IPS-20b (cell line): ENCODE data around the gene PTPRK.

ENCODE experiments used
- H3K27ac ChIP-seq: one replicate; pipeline ENCODE4 v1.5.1; 2013; ENCODE audit warnings: low read length
- H3K27me3 ChIP-seq: 2 replicates; pipeline ENCODE4 v1.6.1; 2013; ENCODE audit warnings: mild to moderate bottlenecking, low read length, inconsistent platforms; ENCODE audit not compliant: insufficient read depth
- H3K36me3 ChIP-seq: 2 replicates; pipeline ENCODE4 v1.6.1; 2013; ENCODE audit warnings: low read depth, mild to moderate bottlenecking, inconsistent platforms, low read length, moderate library complexity; ENCODE audit not compliant: insufficient read depth
- H3K4me1 ChIP-seq: 2 replicates; pipeline ENCODE4 v1.6.1; 2013; ENCODE audit warnings: mild to moderate bottlenecking, control low read depth, inconsistent platforms, low read length, moderate library complexity; ENCODE audit not compliant: insufficient read depth
- H3K4me3 ChIP-seq: 2 replicates; pipeline ENCODE4 v1.5.1; 2013; ENCODE audit warnings: mild to moderate bottlenecking, low read length, inconsistent platforms
- H3K9ac ChIP-seq: 2 replicates; pipeline ENCODE4 v1.6.1; 2013; ENCODE audit warnings: low read depth, mild to moderate bottlenecking, inconsistent platforms, low read length, moderate library complexity
- H3K9me3 ChIP-seq: 2 replicates; pipeline ENCODE4 v1.6.1; 2013; ENCODE audit warnings: mild to moderate bottlenecking, low read depth, low read length, inconsistent platforms; ENCODE audit not compliant: insufficient read depth

The PTPRK gene

DNA sequence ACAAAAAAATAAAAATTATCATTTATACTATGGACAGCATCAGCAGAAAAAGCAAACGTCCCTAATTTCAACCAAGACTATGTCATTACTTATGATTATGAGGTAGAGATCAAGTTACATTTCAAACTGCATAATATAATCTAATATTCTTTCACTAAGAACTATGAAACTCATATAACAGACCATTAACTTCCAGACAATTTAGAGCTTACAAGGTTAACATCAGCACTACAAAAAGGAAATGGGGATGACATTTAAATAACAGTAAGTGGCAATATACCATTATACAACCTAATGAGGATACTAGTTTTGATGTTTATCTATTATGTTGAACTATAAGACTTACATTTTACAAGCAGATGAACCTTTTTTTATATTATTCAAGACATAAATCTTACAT, 358.6 kb downstream of the PTPRK start:
- Histone ChIP-seq H3K4me3 (no peak overlapping the region), H3K9ac (no peak overlapping the region), H3K27ac (no peak overlapping the region), H3K4me1 (no peaks in the 10 kb centered on the region), H3K27me3 (no peaks in the 10 kb centered on the region), H3K36me3 (no peaks in the 10 kb centered on the region), H3K9me3 (no peaks in the 10 kb centered on the region)

DNA sequence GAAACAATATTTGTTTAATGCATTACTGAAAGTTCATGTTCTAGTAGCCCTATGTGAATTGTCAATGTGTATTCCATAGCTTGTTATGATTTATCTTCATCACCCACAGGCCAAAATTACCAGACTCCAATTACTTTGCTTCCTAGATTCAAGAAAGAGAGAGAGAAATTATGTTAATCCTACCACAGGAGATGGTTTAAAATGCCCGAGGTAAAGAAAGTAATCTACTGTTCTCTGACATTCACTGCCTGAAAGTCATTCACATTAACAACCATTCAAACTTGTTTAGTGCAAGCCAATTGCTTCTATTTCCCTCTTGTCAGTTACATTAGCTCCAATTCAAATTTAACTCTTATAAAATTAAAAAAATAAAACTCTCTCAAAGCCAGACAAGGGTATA, 359.1 kb downstream of the PTPRK start:
- Histone ChIP-seq H3K4me1 (no peaks in the 10 kb centered on the region), H3K27me3 (no peaks in the 10 kb centered on the region), H3K27ac (no peak overlapping the region), H3K36me3 (no peaks in the 10 kb centered on the region), H3K9me3 (no peaks in the 10 kb centered on the region), H3K9ac (no peak overlapping the region), H3K4me3 (no peak overlapping the region)

DNA sequence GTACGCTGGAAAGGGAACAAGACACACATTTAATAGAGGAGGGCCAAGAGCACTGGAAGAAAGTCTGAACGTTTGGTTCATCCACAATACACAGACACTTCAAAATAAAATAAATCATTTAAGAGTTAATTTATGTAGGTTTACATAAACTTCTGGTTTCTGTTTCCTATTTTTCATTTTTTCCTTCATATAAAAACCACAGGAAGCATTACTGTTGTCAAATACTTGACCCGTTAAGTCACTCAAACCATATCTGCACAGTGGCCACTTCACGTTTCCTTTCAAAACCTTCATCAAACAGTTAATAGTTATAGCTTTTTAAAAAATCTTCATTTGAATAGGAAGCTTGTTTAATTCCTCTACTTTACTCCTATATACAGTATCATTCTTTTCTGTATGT, 361.9 kb downstream of the PTPRK start:
- Histone ChIP-seq H3K9ac (no peak overlapping the region), H3K27me3 (no peaks in the 10 kb centered on the region)

DNA sequence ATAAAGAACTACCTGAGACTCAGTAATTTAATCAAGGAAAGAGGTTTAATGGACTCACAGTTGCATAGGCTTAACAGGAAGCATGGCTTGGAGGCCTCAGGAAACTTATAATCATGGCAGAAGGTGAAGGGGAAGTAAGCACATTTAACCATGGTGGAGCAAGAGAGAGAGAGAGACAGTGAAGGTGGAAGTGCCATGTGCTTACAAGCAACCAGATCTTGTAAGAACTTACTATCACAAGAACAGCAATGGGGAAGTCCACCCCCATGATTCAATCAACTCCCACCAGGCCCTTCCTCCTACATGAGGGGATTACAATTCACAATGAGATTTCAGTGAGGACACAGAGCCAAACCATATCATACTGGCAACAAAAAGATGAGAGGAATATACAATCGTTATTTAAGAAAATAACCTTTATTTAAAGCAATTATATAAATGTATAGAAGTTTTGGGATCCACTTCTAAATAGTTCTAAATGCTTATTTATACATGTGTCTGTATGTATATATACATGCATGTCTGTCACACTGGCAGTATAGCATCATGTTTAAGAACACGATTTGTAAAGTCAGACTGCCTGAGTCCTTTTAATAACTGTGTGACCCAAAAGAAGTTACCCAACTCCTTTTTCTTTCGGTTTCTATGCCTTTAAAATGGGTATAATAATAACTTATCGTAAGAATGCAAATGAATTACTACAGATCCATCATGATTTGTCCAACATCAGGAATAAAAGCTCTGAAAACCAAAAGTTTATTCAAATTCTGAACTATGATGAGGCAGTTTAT, 363.9 kb downstream of the PTPRK start:
- Histone ChIP-seq H3K9ac (no peak overlapping the region), H3K4me1 (no peaks in the 10 kb centered on the region), H3K27me3 (no peaks in the 10 kb centered on the region), H3K9me3 (no peaks in the 10 kb centered on the region), H3K36me3 (no peaks in the 10 kb centered on the region), H3K27ac (no peak overlapping the region), H3K4me3 (no peak overlapping the region)

More for the DNA sequence above, 361.9 kb downstream of the PTPRK start:
- Histone ChIP-seq H3K36me3 (no peaks in the 10 kb centered on the region), H3K4me3 (no peak overlapping the region), H3K4me1 (no peaks in the 10 kb centered on the region), H3K9me3 (no peaks in the 10 kb centered on the region), H3K27ac (no peak overlapping the region)

DNA sequence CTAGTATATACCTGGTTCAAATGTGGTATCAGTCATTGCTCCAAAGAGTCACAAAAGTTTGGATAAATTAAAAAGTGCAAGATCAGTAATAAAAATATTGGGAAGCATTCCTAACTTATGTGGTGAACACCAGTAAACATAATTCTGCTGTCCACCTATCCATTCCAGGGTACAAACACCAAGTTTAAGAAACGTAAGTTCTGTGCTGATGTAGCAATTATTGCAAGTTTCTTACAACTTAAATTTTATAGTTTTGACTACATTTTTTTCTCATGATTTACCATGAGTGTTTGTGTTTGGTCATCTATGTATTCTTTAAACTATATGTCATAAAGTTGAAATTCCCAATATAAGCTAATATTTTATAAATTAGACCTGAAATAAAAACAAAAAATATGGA, 364.6 kb downstream of the PTPRK start:
- Histone ChIP-seq H3K36me3 (no peaks in the 10 kb centered on the region), H3K4me3 (no peak overlapping the region), H3K4me1 (no peaks in the 10 kb centered on the region), H3K9ac (no peak overlapping the region), H3K27ac (no peak overlapping the region), H3K9me3 (no peaks in the 10 kb centered on the region), H3K27me3 (no peaks in the 10 kb centered on the region)

DNA sequence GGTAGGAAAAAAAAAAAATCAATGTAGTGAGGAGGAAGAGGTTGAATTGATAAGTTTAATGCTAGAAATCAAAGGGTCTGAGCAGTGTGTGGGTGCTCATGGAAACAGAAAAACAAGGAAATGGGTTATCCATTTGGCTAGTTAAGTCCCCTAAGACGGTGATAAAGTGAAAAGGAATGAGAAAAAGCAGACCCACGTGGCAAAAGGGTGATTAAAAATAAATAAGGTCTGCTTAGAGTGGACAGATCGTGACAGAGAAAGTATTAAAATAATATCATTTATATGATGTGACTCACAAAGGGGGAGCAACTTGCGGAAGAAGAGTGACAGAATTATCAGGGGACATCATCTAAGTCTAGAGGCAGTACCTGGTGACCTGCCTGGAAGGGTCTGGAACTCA, 367.8 kb downstream of the PTPRK start:
- no peaks in the 10 kb centered on the region for H3K36me3 ChIP-seq
- no peak overlapping the region for H3K27ac ChIP-seq
- no peak overlapping the region for H3K9ac ChIP-seq
- H3K27me3 ChIP-seq = no peaks in the 10 kb centered on the region
- no peaks in the 10 kb centered on the region for H3K4me1 ChIP-seq
- H3K4me3 ChIP-seq = no peak overlapping the region
- H3K9me3 ChIP-seq = no peaks in the 10 kb centered on the region

DNA sequence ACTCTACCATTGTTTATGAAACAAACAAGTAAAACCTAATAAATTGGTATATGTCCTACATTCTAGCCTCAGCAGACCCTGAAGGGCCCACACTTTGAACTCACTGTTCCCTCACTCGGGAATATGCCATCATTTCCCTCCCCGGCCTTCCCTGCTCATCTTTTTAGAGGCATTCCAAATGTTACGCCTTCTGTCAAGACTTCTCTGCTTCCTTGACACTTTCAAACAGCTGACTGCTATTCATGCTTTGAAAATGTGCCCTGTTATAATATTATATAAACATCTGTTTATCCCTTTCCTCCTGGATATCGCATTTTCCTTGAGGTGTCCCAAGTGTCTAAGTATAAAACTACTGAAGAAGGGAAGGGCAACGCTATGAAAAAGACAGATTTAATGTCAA, 370.0 kb downstream of the PTPRK start:
- H3K9ac ChIP-seq = no peak overlapping the region
- no peak overlapping the region for H3K27ac ChIP-seq
- H3K4me3 ChIP-seq = no peak overlapping the region
- H3K27me3 ChIP-seq = no peaks in the 10 kb centered on the region
- H3K36me3 ChIP-seq = no peaks in the 10 kb centered on the region
- no peaks in the 10 kb centered on the region for H3K4me1 ChIP-seq
- H3K9me3 ChIP-seq = no peaks in the 10 kb centered on the region

DNA sequence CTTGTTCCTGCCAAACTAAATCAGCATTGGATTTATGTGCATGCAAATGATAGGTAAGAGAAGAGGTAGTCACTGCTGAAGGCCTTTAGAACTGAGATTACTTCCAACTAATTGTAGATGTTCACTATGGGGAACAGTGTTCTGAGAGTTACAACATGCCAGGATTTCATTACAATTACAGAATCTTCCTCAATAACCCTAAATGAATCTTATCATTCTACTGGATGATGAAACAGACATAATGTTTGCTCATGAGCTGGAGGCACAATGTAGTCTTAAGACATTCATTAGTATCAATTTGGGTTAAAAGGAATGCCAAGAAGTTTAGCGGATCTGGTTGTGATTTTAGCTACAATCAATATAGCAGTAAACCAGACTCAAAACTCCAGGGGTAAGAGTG, 370.6 kb downstream of the PTPRK start:
- Histone ChIP-seq H3K36me3 (no peaks in the 10 kb centered on the region), H3K27me3 (no peaks in the 10 kb centered on the region), H3K9me3 (no peaks in the 10 kb centered on the region), H3K4me3 (no peak overlapping the region), H3K27ac (no peak overlapping the region), H3K4me1 (no peaks in the 10 kb centered on the region), H3K9ac (no peak overlapping the region)

DNA sequence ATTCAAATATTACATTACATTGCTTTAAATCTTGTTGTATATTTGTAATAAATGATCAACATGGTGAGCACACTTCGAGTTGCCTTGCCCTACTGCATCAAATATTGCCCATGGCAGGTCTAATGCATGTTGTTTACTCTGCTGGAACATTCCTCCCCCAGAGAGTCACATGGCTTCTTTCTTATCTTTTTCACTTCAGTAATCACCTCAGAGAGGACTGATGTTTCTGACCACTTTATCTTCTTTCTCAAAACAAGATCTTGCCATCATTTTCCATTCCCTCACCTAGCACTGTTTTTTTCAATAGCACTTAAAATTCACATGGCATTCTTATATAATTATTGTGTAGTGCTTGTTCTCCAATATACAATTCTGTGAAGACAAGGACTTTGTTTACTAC, 376.1 kb downstream of the PTPRK start:
- Histone ChIP-seq H3K9me3 (no peaks in the 10 kb centered on the region), H3K36me3 (no peaks in the 10 kb centered on the region), H3K4me3 (no peak overlapping the region), H3K27me3 (no peaks in the 10 kb centered on the region), H3K4me1 (no peaks in the 10 kb centered on the region), H3K9ac (no peak overlapping the region), H3K27ac (no peak overlapping the region)

DNA sequence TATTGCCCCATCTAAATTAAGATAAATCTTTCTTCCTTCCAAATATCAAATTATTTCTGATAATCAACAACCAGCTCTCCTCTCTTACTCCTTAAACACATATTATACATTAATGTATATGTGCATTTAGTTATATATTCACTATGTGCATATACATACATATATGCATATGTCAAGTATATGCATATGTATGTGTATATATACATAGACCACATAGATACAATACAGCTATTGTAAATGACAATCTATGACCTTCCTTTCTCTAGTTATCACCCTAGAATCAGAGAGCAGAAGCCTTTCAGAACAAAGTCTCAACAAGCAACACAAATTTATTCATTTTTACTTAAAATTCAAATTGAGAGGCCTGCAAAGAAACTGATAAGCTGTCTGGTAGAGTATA, 378.5 kb downstream of the PTPRK start:
- Histone ChIP-seq H3K4me1 (no peaks in the 10 kb centered on the region), H3K9ac (no peak overlapping the region), H3K27ac (no peak overlapping the region), H3K9me3 (no peaks in the 10 kb centered on the region), H3K36me3 (no peaks in the 10 kb centered on the region), H3K27me3 (no peaks in the 10 kb centered on the region), H3K4me3 (no peak overlapping the region)

DNA sequence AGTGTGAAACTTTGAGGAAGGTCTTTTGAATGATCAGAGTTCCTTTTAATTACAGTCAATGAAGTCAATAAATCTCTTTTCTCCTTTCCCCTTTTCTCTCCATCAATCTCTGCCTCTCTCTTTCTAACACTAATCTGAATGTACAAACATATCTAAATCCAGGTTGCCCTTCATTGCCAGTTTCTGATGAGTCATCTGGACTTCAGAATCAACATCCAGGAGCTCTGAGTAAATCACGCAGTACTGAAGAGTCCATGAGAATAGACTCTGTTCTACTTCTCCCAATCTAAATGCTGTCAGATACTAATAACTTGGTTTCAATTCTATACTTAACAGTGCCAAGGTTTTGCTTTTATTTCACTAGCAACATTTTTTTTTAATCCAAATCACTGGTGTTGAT, 380.9 kb downstream of the PTPRK start:
- Histone ChIP-seq H3K9me3 (no peaks in the 10 kb centered on the region), H3K4me3 (no peak overlapping the region), H3K4me1 (no peaks in the 10 kb centered on the region), H3K27ac (no peak overlapping the region), H3K36me3 (no peaks in the 10 kb centered on the region), H3K27me3 (no peaks in the 10 kb centered on the region), H3K9ac (no peak overlapping the region)

DNA sequence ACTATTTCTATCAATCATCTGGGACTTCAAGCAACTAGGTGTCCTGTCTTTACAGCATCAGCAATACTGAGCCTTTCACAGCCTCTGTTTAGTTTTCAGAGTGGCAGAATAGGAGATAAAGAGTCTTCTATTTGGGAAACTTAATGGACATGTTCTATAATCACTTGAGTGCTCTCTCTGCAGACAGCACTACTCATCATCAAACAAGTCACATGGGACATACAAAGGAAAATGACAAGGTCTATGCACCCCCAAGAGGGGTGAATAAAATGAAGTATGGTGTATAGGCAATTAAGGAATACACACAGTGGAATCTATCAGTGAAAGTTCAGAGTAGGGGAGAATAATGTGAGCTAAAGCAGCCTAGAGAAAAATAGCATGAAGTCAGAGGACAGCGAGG, 381.7 kb downstream of the PTPRK start:
- Histone ChIP-seq H3K9ac (no peak overlapping the region), H3K27ac (no peak overlapping the region), H3K9me3 (no peaks in the 10 kb centered on the region), H3K4me1 (no peaks in the 10 kb centered on the region), H3K4me3 (no peak overlapping the region), H3K36me3 (no peaks in the 10 kb centered on the region), H3K27me3 (no peaks in the 10 kb centered on the region)
